Mesenchymal stem cell (in vitro differentiated cells and primary cell): ENCODE data around the gene RAB12.
"Not testable (repeated sequence)": the region's sequence is repeated elsewhere in the genome, so short reads cannot be mapped to it uniquely, and the experiment has no call there.

ENCODE experiments used
- DNase-seq: peaks from one replicate; pipeline ENCODE4 v3.0.0-alpha.2; 2013
- H2AFZ ChIP-seq: one replicate; pipeline ENCODE4 v1.6.1; 2013; ENCODE audit warnings: low read depth, mild to moderate bottlenecking, control low read depth, inconsistent platforms, low read length, moderate library complexity
- H2AK5ac ChIP-seq: 2 replicates; pipeline ENCODE4 v1.6.1; 2013; ENCODE audit warnings: low read length, moderate library complexity, mild to moderate bottlenecking, inconsistent platforms; ENCODE audit not compliant: severe bottlenecking
- H2BK120ac ChIP-seq: one replicate; pipeline ENCODE4 v1.6.1; 2013; ENCODE audit warnings: low read depth, mild to moderate bottlenecking, inconsistent platforms, low read length, moderate library complexity
- H2BK12ac ChIP-seq, 2 experiments: one replicate each; pipeline ENCODE4 v1.6.1; 2013; ENCODE audit warnings: inconsistent platforms in 2 of 2, low read length in 2 of 2, mild to moderate bottlenecking in 2 of 2, moderate library complexity in 2 of 2, control low read depth in 1 of 2
- H2BK15ac ChIP-seq: one replicate; pipeline ENCODE4 v1.6.1; 2013; ENCODE audit warnings: mild to moderate bottlenecking, low read depth, inconsistent platforms; ENCODE audit not compliant: poor library complexity, severe bottlenecking
- H2BK5ac ChIP-seq: 2 replicates; pipeline ENCODE4 v1.6.1; 2013; ENCODE audit warnings: low read depth, mild to moderate bottlenecking, low read length, control low read depth, inconsistent platforms; ENCODE audit not compliant: poor library complexity, severe bottlenecking
- H3K14ac ChIP-seq, 2 experiments: one replicate each; pipeline ENCODE4 v1.6.1; 2013; ENCODE audit warnings: inconsistent platforms in 2 of 2, low read length in 2 of 2, control low read depth in 1 of 2, mild to moderate bottlenecking in 1 of 2, moderate library complexity in 1 of 2
- H3K18ac ChIP-seq, 2 experiments: one replicate each; pipeline ENCODE4 v1.6.1; 2013; ENCODE audit warnings: inconsistent platforms in 2 of 2, low read length in 2 of 2, control low read depth in 1 of 2, low read depth in 1 of 2, mild to moderate bottlenecking in 1 of 2
- H3K23ac ChIP-seq, 2 experiments: one replicate each; pipeline ENCODE4 v1.6.1; 2013; ENCODE audit warnings: inconsistent platforms in 2 of 2, low read length in 2 of 2, mild to moderate bottlenecking in 2 of 2, moderate library complexity in 2 of 2, control low read depth in 1 of 2
- H3K27ac ChIP-seq: 2 replicates; pipeline ENCODE4 v1.5.1; 2013; ENCODE audit warnings: mild to moderate bottlenecking, moderate library complexity, low read length, control low read depth, inconsistent platforms; ENCODE audit not compliant: poor library complexity, severe bottlenecking
- H3K27me3 ChIP-seq, 2 experiments: 2 replicates each; pipeline versions ENCODE4 v1.6.1 to v1.7.0; 2013; ENCODE audit warnings: low read length in 2 of 2, mild to moderate bottlenecking in 2 of 2, moderate library complexity in 2 of 2, control low read depth in 1 of 2, inconsistent platforms in 1 of 2; ENCODE audit not compliant: control insufficient read depth in 1 of 2, insufficient read depth in 1 of 2
- H3K36me3 ChIP-seq, 2 experiments: 2 replicates each; pipeline versions ENCODE4 v1.6.1 to v1.7.0; 2013; ENCODE audit warnings: low read length in 2 of 2, control low read depth in 1 of 2, inconsistent platforms in 1 of 2, low read depth in 1 of 2, mild to moderate bottlenecking in 1 of 2; ENCODE audit not compliant: insufficient read depth in 2 of 2, control insufficient read depth in 1 of 2
- H3K4ac ChIP-seq, 2 experiments: one replicate each; pipeline ENCODE4 v1.6.1; 2013; ENCODE audit warnings: inconsistent platforms in 2 of 2, low read length in 2 of 2, mild to moderate bottlenecking in 2 of 2, moderate library complexity in 2 of 2, control low read depth in 1 of 2, low read depth in 1 of 2
- H3K4me1 ChIP-seq: 2 replicates; pipeline ENCODE4 v1.6.1; 2013; ENCODE audit warnings: low read depth, low read length, control low read depth; ENCODE audit not compliant: control insufficient read depth, insufficient read depth
- H3K4me2 ChIP-seq: 2 replicates; pipeline ENCODE4 v1.6.1; 2013; ENCODE audit warnings: low read length, mild to moderate bottlenecking, inconsistent platforms; ENCODE audit not compliant: poor library complexity, severe bottlenecking
- H3K4me3 ChIP-seq, 2 experiments: 2 replicates each; pipeline versions ENCODE4 v1.5.1 to v1.7.0; 2013; ENCODE audit warnings: low read length in 2 of 2, mild to moderate bottlenecking in 2 of 2, control low read depth in 1 of 2, low read depth in 1 of 2; ENCODE audit not compliant: insufficient read depth in 1 of 2
- H3K79me1 ChIP-seq: replicated peaks from 2 replicates; pipeline ENCODE4 v1.6.1; 2013; ENCODE audit warnings: mild to moderate bottlenecking, control low read depth, low read length, inconsistent platforms; ENCODE audit not compliant: poor library complexity, severe bottlenecking
- H3K9ac ChIP-seq: 2 replicates; pipeline ENCODE4 v1.7.0; 2013; ENCODE audit warnings: mild to moderate bottlenecking, low read length, moderate library complexity
- H3K9me3 ChIP-seq: 2 replicates; pipeline ENCODE4 v1.7.0; 2013; ENCODE audit warnings: mild to moderate bottlenecking, low read length; ENCODE audit not compliant: control insufficient read depth
- H4K8ac ChIP-seq: one replicate; pipeline ENCODE4 v1.6.1; 2013; ENCODE audit warnings: inconsistent platforms, mild to moderate bottlenecking, low read length, moderate library complexity
- H4K91ac ChIP-seq: one replicate; pipeline ENCODE4 v1.6.1; 2013; ENCODE audit warnings: mild to moderate bottlenecking, low read length, inconsistent platforms
- WGBS: methylation state at CpG from one replicate; pipeline ENCODE4 v1.1.7; 2013; ENCODE audit warnings: mixed read lengths; 5-methylcytosine and 5-hydroxymethylcytosine counted together

Gene RAB12

GRCh38 chr18:8639762-8640161, 30.5 kb downstream of the RAB12 start:
- no peaks in the 10 kb centered on the region for H3K27me3 ChIP-seq
- H2AK5ac ChIP-seq: no peak overlapping the region
- no peaks in the 10 kb centered on the region for H3K9me3 ChIP-seq
- H3K23ac ChIP-seq: no peak overlapping the region
- no peak overlapping the region for H3K18ac ChIP-seq
- H3K36me3 ChIP-seq: peaks cover 24 to 59% of the 10 kb centered on the region in 2 experiments
- no peak overlapping the region for H3K4me3 ChIP-seq
- WGBS: 95% methylated on average over 9 of the region's 11 CpGs
- no peak overlapping the region for H3K9ac ChIP-seq
- H4K91ac ChIP-seq: no peak overlapping the region
- H3K79me1 ChIP-seq: peaks cover 14% of the 10 kb centered on the region
- no peak overlapping the region for H3K14ac ChIP-seq
- no peak for DNase-seq
- no peak overlapping the region for H2BK15ac ChIP-seq
- H3K4me2 ChIP-seq: no peak overlapping the region
- no peak overlapping the region for H4K8ac ChIP-seq
- H2BK12ac ChIP-seq: no peak overlapping the region
- H2BK120ac ChIP-seq: no peak overlapping the region
- H3K4ac ChIP-seq: no peak overlapping the region
- no peak overlapping the region for H2AFZ ChIP-seq
- H3K27ac ChIP-seq: no peak overlapping the region
- no peaks in the 10 kb centered on the region for H3K4me1 ChIP-seq
- no peak overlapping the region for H2BK5ac ChIP-seq

DNA sequence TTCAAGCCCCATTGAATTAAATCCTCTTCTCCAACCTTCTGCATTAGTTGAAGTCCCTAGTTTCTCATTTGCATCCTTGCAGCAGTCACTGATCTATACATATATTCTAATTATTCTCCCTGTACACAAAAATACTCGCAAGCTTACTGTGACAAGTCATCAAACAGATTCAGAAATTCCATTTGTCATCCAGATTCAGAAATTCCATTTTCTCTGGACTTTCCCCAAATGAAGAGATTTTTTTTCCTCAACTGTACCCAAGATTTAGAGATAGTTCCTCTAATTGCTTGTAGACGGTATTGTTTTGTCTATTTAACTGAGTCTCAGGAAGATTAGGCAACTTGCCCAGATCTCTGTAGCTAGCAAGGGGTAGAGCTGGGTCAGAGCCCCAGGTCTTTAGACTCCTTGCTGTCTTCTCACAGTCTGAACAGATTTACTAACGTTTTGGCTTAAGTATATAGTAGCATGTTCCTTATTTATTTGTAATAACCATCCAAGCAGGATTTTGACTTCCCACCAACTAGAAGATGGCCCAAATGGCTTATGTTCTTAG, 34.2 kb downstream of the RAB12 start:
- peaks cover 6% of the 10 kb centered on the region for H3K79me1 ChIP-seq
- no peak for DNase-seq
- no peak overlapping the region for H2BK5ac ChIP-seq
- no peak overlapping the region for H4K8ac ChIP-seq
- H3K4me2 ChIP-seq: no peak overlapping the region
- peaks cover 2% of the 10 kb centered on the region for H3K4me1 ChIP-seq
- no peak overlapping the region for H3K27ac ChIP-seq
- no peak overlapping the region for H3K23ac ChIP-seq
- no peak overlapping the region for H2BK12ac ChIP-seq
- H2BK15ac ChIP-seq: no peak overlapping the region
- H3K4ac ChIP-seq: no peak overlapping the region
- H4K91ac ChIP-seq: no peak overlapping the region
- WGBS: 90% methylated on average over 2 of the region's 3 CpGs
- no peak overlapping the region for H3K14ac ChIP-seq
- no peaks in the 10 kb centered on the region for H3K27me3 ChIP-seq
- H3K18ac ChIP-seq: no peak overlapping the region
- H3K4me3 ChIP-seq: no peak overlapping the region
- H3K9me3 ChIP-seq: no peaks in the 10 kb centered on the region
- H2AFZ ChIP-seq: no peak overlapping the region
- H3K9ac ChIP-seq: no peak overlapping the region
- H3K36me3 ChIP-seq: peaks cover 17 to 24% of the 10 kb centered on the region in 2 experiments
- no peak overlapping the region for H2AK5ac ChIP-seq
- no peak overlapping the region for H2BK120ac ChIP-seq

- not testable (repeated sequence) for H2BK5ac ChIP-seq
Observed at GRCh38 chr18:8647359-8647758, 38.1 kb downstream of the RAB12 start.

DNA sequence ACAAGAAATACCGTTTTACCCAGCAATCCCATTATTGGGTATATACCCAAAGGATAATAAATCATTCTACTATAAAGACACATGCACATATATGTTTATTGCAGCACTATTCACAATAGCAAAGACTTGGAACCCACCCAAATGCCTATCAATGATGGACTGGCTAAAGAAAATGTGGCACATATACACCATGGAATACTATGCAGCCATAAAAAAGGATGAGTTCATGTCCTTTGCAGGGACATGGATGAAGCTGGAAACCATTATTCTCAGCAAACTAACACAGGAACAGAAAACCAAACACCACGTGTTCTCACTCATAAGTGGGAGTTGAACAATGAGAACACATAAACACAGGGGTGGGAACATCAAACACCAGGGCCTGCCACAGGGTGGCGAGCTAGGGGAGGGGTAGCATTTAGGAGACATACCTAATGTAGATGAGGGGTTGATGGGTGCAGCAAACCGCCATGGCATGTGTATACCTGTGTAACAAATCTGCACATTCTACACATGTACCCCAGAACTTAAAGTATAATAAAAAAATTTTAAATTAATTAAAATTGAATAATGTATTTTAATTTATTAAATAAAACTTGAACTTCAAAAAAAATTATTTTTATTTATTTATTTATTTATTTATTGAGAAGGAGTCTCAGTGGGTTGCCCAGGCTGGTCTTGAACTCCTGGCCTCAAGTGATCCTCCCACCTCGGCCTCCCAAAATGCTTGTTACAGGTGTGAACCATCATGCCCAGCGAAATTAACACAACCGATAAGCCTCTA, 42.4 kb downstream of the RAB12 start:
- 97% methylated on average over 3 of the region's 7 CpGs for WGBS
- H3K79me1 ChIP-seq, H2BK15ac ChIP-seq: not testable (repeated sequence)

More at GRCh38 chr18:8647359-8647758, 38.1 kb downstream of the RAB12 start:
- H2AFZ ChIP-seq, H2AK5ac ChIP-seq, H3K4me2 ChIP-seq, H2BK120ac ChIP-seq, H3K36me3 ChIP-seq, H4K91ac ChIP-seq, H3K9ac ChIP-seq, DNase-seq, H2BK12ac ChIP-seq, H3K27ac ChIP-seq, H3K4me1 ChIP-seq, H2BK15ac ChIP-seq, H3K14ac ChIP-seq, H3K4ac ChIP-seq, H4K8ac ChIP-seq, H3K18ac ChIP-seq, H3K4me3 ChIP-seq, H3K79me1 ChIP-seq, H3K23ac ChIP-seq, H3K9me3 ChIP-seq, H3K27me3 ChIP-seq: not testable (repeated sequence)
- 72% methylated on average over 3 of the region's 3 CpGs for WGBS

More for the DNA sequence above, 42.4 kb downstream of the RAB12 start:
- H3K23ac ChIP-seq, H3K36me3 ChIP-seq, H3K9me3 ChIP-seq, H4K91ac ChIP-seq, H3K4me1 ChIP-seq, H2BK5ac ChIP-seq, H2BK120ac ChIP-seq, H3K4me3 ChIP-seq, H3K27me3 ChIP-seq, H2BK12ac ChIP-seq, H3K18ac ChIP-seq, DNase-seq, H2AFZ ChIP-seq, H2AK5ac ChIP-seq, H3K14ac ChIP-seq, H4K8ac ChIP-seq, H3K27ac ChIP-seq, H3K9ac ChIP-seq, H3K4me2 ChIP-seq, H3K4ac ChIP-seq: not testable (repeated sequence)
